IPS DF 4.7 (cell line): ENCODE results near the gene SLC7A14.

ENCODE experiments used
- DNase-seq: peaks from one replicate; pipeline ENCODE4 v3.0.0-alpha.2; 2013; ENCODE audit warnings: low spot score; ENCODE audit errors: extremely low read depth

SLC7A14 gene

GRCh38 chr3:170431054-170431453 lies 154.8 kb downstream of the SLC7A14 start:
- no peak for DNase-seq

GRCh38 chr3:170429050-170429449 lies 156.8 kb downstream of the SLC7A14 start:
- DNase-seq, result no peak

GRCh38 chr3:170428095-170428494 lies 157.8 kb downstream of the SLC7A14 start:
- no peak for DNase-seq

- DNase-seq, result no peak
Observed at GRCh38 chr3:170426240-170426797, 159.6 kb downstream of the SLC7A14 start.

GRCh38 chr3:170425491-170426239 lies 160.2 kb downstream of the SLC7A14 start:
- no peak for DNase-seq

GRCh38 chr3:170424879-170425278 lies 161.0 kb downstream of the SLC7A14 start:
- no peak for DNase-seq

- DNase-seq, result no peak
Observed at GRCh38 chr3:170423001-170423615, 162.8 kb downstream of the SLC7A14 start.

GRCh38 chr3:170421758-170422157 lies 164.1 kb downstream of the SLC7A14 start:
- DNase-seq, result no peak

GRCh38 chr3:170421111-170421641 lies 164.7 kb downstream of the SLC7A14 start:
- no peak for DNase-seq

- no peak for DNase-seq
Observed at GRCh38 chr3:170420307-170420821, 165.5 kb downstream of the SLC7A14 start.

GRCh38 chr3:170419557-170420087 lies 166.3 kb downstream of the SLC7A14 start:
- DNase-seq, result no peak

- no peak for DNase-seq
Observed at GRCh38 chr3:170418422-170419398, 167.2 kb downstream of the SLC7A14 start, which contains the start of gene CLDN11. Gene CLDN11, plus strand, starts transcription at chr3:170418868. Its CDS starts 199 bp downstream, at chr3:170419067.

GRCh38 chr3:170417090-170417489 lies 168.8 kb downstream of the SLC7A14 start:
- DNase-seq, result no peak

GRCh38 chr3:170414202-170414663 lies 171.6 kb downstream of the SLC7A14 start:
- no peak for DNase-seq

- no peak for DNase-seq
Observed at GRCh38 chr3:170413291-170413690, 172.6 kb downstream of the SLC7A14 start.

GRCh38 chr3:170410428-170411029 lies 175.3 kb downstream of the SLC7A14 start:
- DNase-seq, result no peak
